Epithelial cell of proximal tubule (primary cell): ENCODE results near the gene FEM1C. TPM values are rescaled to one million over a fixed set of nuclear protein-coding genes. Genes with fewer than 3 reads are reported as not detected.
"Not testable (repeated sequence)": the region's sequence is repeated elsewhere in the genome, so short reads cannot be mapped to it uniquely, and the experiment has no call there.

ENCODE experiments used
- DNase-seq: peaks from one replicate; pipeline ENCODE4 v3.0.0-alpha.2; 2011; ENCODE audit warnings: low read depth
- H3K4me3 ChIP-seq: 2 replicates; pipeline ENCODE4 v1.5.1; 2011; ENCODE audit warnings: low read depth, mild to moderate bottlenecking, low read length
- total RNA-seq: library from RNA; depleted of rRNA; stranded (reverse); fragments of >200 nt; gene quantifications from 2 replicates; pipeline ENCODE4 v1.2.3, GENCODE V29; 2015
- TF ChIP-seq, protein P1 (sequence below): conservative IDR thresholded peaks from 2 replicates; pipeline ENCODE4 v1.5.1; 2012; ENCODE audit warnings: low read depth, mild to moderate bottlenecking, low read length

FEM1C gene
- total RNA-seq, 1 donor from 2014 or later: 14.4 TPM

DNA sequence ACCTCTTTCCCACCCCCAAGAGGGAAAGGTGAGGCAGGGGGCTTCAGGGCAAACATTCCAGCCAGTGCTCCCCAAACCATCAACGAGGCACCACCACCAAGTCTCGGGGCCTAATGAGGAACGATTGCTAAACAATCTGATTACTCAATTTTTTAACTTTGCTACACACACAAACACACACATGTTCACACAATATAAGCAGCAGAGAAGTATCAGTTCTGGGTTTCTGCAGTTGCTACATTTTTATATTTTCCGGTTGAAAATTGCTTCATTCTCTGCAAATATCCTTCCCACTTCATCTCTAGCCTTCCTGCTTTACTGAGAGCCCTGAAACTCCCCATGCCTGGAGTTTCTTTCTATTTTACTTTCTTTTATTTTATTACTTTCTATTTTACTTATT is 60.2 kb downstream of the FEM1C start:
- H3K4me3 ChIP-seq: no peak overlapping the region
- no peak for DNase-seq
- TF ChIP-seq, protein P1, sequence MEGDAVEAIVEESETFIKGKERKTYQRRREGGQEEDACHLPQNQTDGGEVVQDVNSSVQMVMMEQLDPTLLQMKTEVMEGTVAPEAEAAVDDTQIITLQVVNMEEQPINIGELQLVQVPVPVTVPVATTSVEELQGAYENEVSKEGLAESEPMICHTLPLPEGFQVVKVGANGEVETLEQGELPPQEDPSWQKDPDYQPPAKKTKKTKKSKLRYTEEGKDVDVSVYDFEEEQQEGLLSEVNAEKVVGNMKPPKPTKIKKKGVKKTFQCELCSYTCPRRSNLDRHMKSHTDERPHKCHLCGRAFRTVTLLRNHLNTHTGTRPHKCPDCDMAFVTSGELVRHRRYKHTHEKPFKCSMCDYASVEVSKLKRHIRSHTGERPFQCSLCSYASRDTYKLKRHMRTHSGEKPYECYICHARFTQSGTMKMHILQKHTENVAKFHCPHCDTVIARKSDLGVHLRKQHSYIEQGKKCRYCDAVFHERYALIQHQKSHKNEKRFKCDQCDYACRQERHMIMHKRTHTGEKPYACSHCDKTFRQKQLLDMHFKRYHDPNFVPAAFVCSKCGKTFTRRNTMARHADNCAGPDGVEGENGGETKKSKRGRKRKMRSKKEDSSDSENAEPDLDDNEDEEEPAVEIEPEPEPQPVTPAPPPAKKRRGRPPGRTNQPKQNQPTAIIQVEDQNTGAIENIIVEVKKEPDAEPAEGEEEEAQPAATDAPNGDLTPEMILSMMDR: no peak

DNA sequence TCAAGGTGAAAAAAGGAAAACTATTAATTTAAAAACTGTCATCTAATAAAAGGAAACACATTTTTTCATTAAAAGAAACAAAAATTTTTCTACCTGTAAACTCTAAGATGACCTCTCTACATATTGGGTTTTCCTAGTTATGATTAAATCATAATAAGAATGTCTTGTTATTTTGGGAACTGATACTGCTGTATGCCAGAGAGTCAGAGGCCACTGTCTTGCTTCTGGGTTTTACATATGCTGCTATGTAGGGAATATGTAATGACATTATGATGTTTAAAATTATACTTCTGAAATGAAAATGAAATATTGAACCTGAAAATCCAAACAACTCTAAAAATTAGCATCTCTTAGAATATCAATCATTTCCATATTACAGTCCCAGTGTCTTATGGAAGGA is 63.7 kb downstream of the FEM1C start:
- DNase-seq: no peak
- H3K4me3 ChIP-seq: no peak overlapping the region

DNA sequence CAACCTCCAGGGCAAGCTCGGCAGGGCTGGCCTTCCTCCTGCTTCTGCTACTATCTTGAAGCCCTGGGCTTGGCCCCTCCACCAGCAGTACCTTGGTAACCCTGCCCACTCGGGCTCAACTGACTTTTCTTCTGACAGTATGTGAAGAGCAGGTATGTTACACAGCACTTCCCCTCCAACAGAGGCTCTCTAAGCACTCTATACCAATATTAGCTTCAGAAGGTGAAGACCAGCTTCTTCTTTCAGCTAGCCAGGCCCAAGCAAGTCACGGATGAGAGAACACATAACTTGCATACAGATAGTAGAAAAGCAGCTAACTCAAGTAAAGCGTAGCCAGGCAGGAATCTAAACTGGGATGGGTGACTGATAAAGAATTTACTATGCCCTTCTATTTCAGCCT is 64.3 kb downstream of the FEM1C start:
- TF ChIP-seq, protein P1: no peak
- no peak for DNase-seq

More for the DNA sequence above, 63.7 kb downstream of the FEM1C start:
- TF ChIP-seq, protein P1: no peak

DNA sequence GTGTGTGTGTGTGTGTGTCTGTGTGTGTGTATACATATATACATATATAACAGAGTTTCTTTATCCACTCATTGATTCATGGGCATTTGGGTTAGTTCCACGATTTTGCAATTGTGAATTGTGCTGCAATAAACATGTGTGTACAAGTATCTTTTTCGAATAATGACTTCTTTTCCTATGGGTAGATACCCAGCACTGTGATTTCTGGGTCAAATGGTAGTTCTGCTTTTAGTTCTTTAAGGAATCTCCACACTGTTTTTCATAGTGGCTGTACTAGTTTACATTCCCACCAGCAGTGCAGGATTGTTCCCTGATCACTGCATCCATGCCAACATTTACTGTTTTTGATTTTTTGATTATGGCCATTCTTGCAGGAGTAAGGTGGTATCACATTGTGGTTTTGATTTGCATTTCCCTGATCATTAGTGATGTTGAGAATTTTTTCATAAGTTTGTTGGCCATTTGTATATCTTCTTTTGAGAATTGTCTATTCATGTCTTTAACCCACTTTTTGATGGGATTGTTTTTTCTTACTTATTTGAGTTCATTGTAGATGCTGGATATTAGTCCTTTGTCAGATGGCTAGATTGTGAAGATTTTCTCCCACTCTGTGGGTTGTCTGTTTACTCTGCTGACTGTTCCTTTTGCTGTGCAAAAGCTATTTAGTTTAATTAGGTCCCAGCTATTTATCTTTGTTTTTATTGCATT is 65.3 kb downstream of the FEM1C start:
- DNase-seq, H3K4me3 ChIP-seq: not testable (repeated sequence)

More for the DNA sequence above, 64.3 kb downstream of the FEM1C start:
- H3K4me3 ChIP-seq: no peak overlapping the region

DNA sequence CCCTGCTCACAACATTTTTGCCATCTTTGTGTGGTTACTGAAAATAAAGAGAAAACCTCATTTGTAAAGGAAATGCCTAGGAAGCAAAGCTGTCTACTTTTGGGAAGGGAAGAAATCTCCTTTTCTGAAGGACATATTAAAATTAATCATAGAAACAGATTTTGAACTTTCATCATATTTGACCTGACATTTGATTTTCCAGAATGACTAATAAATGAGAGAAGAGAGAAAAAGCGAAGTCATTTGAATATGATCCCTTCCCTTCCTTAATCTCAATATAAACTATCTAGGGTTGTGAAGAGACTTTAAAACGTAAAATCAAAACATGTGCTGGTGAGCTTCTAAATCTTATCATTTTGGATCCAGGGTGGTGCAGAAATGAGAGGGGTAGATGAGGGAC is 66.3 kb downstream of the FEM1C start:
- DNase-seq: no peak
- no peak overlapping the region for H3K4me3 ChIP-seq
- TF ChIP-seq, protein P1: no peak

DNA sequence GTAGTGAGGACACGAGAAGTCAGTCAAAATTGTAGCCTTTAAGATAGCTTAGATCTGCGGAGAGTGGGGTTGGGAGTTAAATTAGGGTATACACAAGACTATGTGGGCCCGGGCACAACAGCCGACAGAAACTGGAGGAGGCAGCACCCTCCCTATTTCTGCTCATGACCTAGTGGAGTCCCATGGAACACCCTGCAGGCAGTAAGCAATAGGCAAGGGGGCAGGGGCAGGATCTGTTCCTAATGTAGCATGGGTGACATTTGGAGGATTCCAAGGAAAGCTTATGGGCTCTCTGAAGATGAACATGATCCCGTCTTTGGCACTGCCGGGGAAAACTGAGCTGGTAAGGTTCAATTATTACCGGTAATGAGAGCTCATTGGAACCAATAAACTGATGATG is 67.0 kb downstream of the FEM1C start:
- no peak overlapping the region for H3K4me3 ChIP-seq
- TF ChIP-seq, protein P1: no peak
- no peak for DNase-seq

DNA sequence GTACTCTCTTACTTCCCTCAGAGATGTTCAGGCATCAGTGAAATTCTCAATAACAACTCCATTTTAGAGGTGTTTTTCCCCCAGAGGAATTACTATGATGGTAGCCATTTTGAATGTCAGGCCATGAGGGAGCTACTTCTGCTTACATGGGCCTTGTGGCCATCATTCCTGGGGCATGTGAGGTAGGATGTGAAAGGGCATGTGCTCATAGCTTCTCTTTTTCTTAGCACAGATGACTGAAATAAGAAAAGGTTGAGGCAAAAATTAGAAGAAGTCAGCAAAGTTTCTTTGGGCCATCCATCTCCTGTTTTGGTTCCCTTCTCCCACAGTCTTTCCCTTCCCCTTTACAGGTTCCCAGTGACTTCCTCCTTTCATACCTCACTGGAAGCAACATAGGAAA is 68.8 kb downstream of the FEM1C start:
- no peak for DNase-seq
- no peak overlapping the region for H3K4me3 ChIP-seq

More for the DNA sequence above, 68.8 kb downstream of the FEM1C start:
- TF ChIP-seq, protein P1: no peak
